Brain pericyte (primary cell): ENCODE results near the gene WNT7B.

Experiments
- DNase-seq: peaks from one replicate; pipeline ENCODE4 v3.0.0-alpha.2; 2012; ENCODE audit warnings: low read depth, low spot score

WNT7B gene

GRCh38 chr22:45927059-45927458, 49.9 kb downstream of the WNT7B start:
- DNase-seq = no peak

DNA sequence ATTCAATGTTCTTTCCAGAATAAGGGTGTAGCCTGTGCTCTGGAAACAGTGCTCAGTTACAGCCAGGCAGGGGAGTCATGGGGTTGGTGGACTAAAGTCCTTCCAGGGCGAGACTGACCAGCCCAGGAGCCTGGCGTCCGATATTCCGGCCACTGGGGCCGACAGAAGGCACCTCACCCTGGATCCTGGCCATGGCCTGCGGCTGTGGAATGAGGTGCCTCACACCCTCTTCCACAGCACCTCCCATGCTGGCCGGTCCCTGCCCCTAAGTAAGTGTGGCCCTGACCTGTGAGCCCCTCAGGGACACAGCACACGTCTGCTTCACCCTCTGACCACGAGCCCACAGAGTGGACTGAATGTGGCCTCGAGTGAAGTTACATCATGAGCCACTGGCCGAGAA, 50.5 kb downstream of the WNT7B start:
- no peak for DNase-seq

DNA sequence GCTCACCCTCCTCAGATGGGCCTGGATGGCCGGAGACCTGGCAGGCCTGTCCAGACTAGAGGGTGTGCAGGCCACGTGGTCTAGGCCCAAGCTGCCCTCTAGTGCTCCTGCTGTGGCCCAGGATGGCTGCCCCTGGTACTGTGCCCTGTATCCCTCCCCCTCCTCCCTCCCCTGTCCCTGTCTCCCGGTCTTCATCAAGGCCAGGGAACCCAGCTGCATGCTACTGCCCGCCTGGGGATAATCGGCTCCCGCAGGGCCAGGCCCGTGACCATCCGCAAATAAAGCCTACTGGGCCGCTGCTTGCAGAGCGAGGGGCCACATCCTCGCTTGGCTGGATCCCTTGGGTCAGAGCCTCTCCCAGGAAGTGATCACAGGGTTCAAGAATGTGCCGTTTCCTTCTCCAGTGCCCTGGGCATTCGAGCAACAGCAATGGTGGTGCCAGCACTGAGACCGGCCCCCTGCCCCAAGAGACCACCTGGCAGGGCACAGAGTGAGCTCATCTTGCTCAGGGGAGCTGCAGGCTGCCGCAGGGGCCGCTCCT, 51.1 kb downstream of the WNT7B start:
- DNase-seq = no peak

DNA sequence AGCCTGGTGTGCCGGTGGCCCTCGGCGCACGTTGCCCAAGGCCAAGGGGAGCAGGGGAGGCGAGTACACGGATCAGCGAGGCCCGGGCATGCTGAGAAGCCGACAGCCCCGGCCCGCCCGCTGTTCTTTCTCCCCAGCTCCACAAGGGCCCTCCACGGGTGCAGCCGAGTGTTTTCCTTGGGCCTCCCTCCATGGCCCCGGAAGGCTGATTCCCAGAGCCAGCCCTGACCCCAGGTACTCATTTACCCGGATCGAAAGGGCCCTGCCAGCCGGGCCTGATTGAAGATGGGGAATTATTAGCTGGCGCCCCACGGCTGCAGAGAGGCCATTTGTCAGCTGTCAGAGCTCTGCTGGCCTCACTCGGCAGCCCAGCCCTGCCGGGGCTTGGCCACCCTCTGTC, 53.1 kb downstream of the WNT7B start:
- DNase-seq = no peak

GRCh38 chr22:45923212-45923611, 53.8 kb downstream of the WNT7B start:
- no peak for DNase-seq

DNA sequence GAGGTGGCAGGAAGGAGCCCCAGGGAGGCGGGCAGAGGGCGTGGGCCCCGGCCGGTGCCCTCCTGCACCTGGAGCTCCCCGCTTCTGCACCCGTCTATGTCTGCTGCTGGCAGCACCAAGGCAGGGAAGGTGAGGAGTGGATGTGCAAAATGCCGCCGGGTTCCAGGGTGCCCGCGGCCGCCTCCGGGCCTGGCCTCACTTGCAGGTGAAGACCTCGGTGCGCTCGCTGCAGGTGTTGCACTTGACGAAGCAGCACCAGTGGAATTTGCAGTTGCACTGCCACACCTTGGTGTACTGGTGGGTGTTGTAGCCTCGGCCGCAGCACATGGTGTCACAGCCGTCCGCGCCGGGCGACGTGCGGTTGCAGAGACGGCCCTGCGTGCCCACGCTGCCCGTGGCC, 54.3 kb downstream of the WNT7B start:
- no peak for DNase-seq

GRCh38 chr22:45922256-45922655, 54.7 kb downstream of the WNT7B start:
- no peak for DNase-seq

DNA sequence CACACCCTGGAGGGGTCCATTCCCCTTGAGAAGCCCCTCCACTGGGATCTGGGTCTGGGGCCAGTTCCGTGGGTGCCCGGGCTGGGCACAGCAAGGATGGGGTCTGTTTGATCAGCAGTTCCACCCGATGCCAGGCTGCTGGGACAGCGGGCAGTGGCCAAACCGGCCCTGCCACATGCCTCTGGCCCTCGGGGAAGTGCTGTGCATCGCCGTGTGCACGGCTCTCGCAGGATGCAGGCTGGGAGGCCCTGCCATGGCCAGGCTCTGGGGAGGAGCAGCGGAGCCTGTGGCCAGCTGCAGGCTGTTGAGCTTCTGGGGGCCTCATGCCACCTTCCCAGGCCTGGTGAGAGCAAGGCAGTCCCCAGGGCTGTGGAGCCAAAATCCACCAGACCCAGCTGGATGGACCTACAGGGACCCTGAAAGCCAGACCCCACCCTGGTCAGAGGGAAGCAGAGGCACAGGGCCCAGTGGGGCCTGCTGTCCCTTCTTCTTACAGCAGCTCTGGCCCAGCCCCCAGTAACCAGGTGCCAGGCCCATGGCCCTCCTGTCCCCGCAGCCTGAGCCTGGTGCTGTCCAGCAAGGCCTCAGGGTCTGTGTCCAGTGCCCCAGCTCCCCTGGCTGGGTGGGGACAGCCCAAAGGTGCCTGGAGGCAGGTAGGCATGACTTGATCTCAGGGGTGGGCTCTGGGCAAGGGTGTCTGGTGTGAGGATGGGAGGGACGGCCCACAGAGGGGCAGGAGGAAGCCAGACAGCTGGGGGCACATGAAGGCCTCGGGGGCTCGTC, 57.3 kb downstream of the WNT7B start:
- DNase-seq = no peak

DNA sequence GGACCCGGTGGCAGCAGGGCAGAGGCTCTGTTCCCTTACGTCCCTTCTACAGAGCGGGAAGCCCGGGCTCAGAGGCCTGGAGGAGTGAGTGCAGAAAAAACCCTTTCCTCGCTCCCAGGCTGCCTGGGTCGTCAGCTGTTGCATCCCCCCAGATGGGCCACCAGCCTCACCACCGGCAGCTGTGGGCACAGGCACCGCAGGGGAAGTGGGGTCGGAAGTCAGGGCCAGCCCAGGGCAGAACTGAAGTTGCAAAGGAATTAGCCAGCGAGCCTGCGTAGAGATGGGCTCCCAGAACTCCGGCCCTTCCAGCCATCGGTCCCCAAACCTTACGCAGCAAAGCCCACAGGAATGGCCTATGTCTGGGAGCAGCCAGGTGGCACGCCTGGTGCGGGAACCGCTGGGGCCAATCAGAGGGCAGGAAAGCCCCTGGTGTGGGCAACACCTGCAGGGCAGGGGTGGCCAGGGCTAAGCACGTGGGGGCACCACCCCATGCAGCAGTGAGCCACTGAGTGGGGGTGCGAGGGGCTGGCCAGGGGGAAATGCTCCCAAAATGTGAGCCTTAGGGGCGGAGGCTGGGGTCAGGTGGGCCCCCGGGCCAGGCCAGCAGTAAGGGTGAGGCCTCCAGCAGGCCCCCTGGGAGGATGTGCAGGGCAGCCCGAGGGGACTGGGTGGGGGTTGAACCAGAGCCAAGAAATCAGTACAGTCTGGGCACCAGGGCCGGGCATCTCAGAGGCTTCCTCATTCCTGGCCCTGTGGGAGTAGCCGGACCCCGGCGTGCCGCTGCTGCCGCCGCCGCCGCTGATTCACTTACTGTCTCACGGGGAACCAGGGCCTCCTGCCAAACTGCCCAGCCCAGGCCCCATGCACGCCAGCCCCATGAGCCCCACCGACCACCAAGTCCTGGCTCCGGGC, 58.2 kb downstream of the WNT7B start:
- DNase-seq = no peak

GRCh38 chr22:45917700-45918458, 59.1 kb downstream of the WNT7B start:
- no peak for DNase-seq

DNA sequence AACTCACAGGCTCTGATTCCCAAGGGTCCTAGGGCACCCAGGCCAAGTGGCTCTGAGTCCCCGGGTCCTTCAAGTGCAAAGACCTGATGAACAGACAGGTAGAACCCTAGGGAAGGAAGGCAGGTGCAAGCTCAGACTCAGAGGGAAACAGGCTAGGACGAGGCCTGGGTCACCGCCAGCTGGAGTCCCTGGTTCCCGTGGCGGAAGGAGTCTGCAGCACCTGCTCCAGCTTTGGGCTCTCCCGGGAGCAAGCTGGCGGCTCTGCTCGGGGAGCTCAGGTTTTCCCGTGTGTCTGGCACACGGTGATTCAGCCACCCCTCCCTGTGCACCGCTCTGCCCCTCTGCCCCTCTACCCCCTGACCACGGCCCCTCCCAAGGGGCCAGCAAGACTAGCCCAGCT, 59.8 kb downstream of the WNT7B start:
- no peak for DNase-seq

DNA sequence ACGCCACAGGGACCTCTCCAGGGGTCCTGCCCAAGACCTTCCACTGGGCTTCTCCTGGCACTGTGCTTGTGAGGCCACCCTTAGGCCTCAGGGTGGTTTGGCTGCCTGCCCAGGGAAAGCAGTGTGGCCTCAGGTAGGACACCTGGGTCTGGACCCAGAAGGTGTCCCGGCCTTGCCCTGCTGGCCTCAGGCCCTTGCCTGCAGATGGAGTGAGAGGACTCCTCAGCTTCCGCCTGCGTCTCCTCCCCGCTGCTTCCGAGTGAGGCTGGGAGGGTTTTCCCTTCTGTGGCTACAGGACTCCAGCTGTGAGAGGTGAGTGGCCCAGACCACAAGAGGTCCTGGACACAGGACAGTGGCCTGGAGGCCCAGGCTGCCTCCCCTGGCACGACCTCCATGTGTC, 60.4 kb downstream of the WNT7B start:
- no peak for DNase-seq

GRCh38 chr22:45915841-45916240, 61.1 kb downstream of the WNT7B start:
- no peak for DNase-seq

GRCh38 chr22:45915151-45915550, 61.8 kb downstream of the WNT7B start:
- DNase-seq = no peak

DNA sequence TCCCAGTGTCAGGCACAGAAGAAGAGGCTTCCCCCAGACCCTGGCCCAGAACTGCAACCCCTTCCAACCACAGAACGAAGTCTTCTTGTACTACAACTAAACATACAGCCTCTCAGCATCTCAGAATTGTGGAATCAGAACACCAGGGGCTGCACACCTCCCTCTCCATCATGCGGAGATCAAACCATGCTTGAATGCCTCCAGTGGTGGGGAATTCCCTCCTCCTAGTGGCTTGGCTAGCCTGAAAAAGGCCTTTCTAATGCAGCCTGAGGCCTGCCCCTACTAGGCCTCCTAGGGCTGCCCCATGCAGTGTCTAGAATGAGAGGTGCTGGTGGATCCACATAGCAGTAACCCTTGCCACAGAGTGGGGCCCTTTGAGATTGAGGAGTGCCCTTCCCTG, 62.7 kb downstream of the WNT7B start:
- no peak for DNase-seq

DNA sequence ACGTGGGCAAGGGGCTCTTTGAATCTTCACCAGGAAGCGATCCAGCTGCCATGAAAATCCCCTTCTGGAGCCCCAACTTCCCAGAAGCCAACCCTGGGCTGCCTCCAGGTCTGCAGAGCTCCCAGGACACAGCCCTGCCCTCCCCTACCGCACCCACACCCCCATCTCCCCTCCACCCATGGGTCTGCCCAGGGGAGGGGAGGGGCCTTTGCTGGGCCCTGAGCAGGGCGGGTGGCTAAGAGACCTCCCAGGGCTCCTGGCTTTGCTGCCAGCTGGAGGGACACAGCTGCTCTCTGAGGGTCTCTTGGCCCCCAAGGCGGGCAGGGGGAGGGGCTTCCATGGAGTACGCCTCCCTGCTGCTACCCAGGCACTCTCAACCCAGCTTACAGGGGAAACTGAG, 64.1 kb downstream of the WNT7B start:
- no peak for DNase-seq

DNA sequence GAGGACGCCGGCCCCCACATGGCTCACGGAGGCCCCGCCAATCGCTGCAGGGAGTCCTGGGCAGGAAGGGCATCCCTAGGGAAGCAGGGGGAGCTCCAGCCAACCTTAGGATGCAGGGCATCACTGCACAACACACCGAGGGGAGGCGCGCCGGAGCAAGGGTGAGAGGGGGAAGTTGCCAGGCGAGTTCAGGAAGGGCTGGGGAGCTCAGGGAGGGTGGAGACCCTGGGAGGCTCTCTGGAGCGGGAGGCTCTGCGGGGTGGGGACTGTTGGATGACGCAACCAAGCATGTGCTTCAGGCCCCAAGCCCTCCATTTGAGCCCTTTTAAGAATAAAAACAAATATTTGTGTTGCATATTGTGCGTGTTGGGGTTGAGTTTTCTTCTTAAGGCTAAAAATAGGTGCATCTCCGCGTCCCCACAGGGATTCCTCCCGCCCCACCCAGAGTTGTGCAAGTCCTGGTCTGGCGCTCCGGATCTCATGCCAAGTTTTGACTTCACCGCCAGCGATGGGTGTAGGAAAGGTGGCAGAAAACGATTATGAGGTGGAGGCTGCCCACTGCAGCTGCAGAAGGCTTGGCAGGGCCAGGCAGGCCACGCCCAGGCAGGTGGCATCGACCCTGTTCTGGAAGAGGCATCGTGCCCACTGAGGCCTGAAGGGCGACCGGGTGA, 65.2 kb downstream of the WNT7B start:
- DNase-seq = peak; percentile 37

GRCh38 chr22:45910928-45911467, 66.0 kb downstream of the WNT7B start:
- no peak for DNase-seq

DNA sequence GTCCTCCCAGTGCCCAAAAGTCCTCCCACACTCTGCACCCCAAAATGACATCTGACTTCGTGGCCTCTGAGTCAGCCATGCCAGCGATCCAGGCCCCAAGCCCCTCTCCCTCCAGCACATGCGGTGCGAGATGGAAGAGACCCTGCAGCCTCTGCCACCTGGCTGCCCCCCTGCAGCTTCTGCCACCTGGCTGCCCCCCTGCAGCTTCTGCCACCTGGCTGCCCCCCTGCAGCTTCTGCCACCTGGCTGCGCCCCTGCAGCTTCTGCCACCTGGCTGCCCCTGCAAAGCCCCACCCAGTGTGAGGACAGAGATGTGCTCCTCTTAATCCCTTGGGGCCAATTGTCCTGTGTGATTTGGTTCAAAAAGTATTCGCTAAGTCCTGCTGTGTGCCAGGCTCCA, 68.0 kb downstream of the WNT7B start:
- no peak for DNase-seq

DNA sequence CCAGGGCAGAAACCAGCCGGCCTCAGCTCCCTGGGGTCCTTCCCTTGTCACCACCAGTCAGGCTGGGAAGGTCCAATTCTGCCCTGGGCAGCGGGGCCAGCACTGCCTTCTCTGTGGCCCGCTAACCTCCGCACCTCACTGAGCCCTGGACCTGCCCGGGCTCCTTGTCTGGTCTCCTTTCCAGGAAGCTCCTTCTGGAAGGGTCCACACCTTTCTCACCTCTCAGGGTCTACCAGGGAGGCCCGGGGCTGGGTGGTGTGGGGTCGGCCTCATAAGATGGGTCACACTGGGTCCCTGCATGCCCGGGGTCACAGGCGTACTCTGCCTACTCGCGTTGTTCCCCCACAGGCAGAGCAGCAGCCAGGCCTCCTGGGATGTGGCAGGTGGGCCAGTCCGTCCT, 69.0 kb downstream of the WNT7B start:
- DNase-seq = no peak

GRCh38 chr22:45907378-45907777, 69.6 kb downstream of the WNT7B start:
- DNase-seq = no peak
